DND-41 (cell line): ENCODE results near the gene RAB26.
A peak's percentile ranks its signal among the peaks of the same experiment; 100 is the strongest.

Source experiments
- ATAC-seq: fragments of 200-7000 bp; cut with Tn5 transposase; 3 replicates; pipeline ENCODE4 v1.9.1; 2021; ENCODE audit warnings: low read depth; ENCODE audit not compliant: insufficient read depth
- DNase-seq: peaks from one replicate; pipeline ENCODE4 v3.0.0-alpha.2; 2020
- H2AFZ ChIP-seq: 2 replicates; pipeline ENCODE4 v1.6.0; 2012; ENCODE audit warnings: low read depth, low read length
- H3K27ac ChIP-seq: 2 replicates; pipeline ENCODE4 v1.5.1; 2012; ENCODE audit warnings: low read length, inconsistent platforms
- H3K27me3 ChIP-seq: fragments of 200-600 bp; sonication (generic); 2 replicates; pipeline ENCODE4 v1.6.0; 2012; ENCODE audit warnings: low read length, mild to moderate bottlenecking, inconsistent platforms; ENCODE audit not compliant: insufficient read depth, poor library complexity
- H3K36me3 ChIP-seq: 2 replicates; pipeline ENCODE4 v1.5.1; 2012; ENCODE audit warnings: low read length, inconsistent platforms; ENCODE audit not compliant: insufficient read depth
- H3K4me1 ChIP-seq: 2 replicates; pipeline ENCODE4 v1.5.1; 2012; ENCODE audit warnings: mild to moderate bottlenecking, low read length; ENCODE audit not compliant: insufficient read depth
- H3K4me2 ChIP-seq: 2 replicates; pipeline ENCODE4 v1.6.0; 2012; ENCODE audit warnings: mild to moderate bottlenecking, moderate library complexity, low read length, inconsistent platforms; ENCODE audit not compliant: insufficient read depth
- H3K4me3 ChIP-seq, 2 experiments: fragments of 200-600 bp in 1 of 2; shearing (Covaris generic) in 1 of 2; 2 replicates each; pipeline ENCODE4 v1.5.1; 2012 to 2016; ENCODE audit warnings: inconsistent platforms in 2 of 2, low read length in 2 of 2, mild to moderate bottlenecking in 2 of 2, low read depth in 1 of 2, moderate library complexity in 1 of 2
- H3K79me2 ChIP-seq: 2 replicates; pipeline ENCODE4 v1.6.0; 2012; ENCODE audit warnings: low read length, inconsistent platforms; ENCODE audit not compliant: insufficient read depth
- H3K9ac ChIP-seq: 2 replicates; pipeline ENCODE4 v1.6.0; 2012; ENCODE audit warnings: low read depth, mild to moderate bottlenecking, inconsistent platforms, low read length, moderate library complexity
- H3K9me3 ChIP-seq: 2 replicates; pipeline ENCODE4 v1.5.1; 2012; ENCODE audit warnings: low read length, moderate library complexity, mild to moderate bottlenecking, inconsistent platforms; ENCODE audit not compliant: insufficient read depth, severe bottlenecking
- H4K20me1 ChIP-seq: 2 replicates; pipeline ENCODE4 v1.6.0; 2012; ENCODE audit warnings: low read length; ENCODE audit not compliant: insufficient read depth
- EZH2 ChIP-seq: IDR thresholded peaks from 3 replicates; pipeline ENCODE4 v1.6.1; 2012; ENCODE audit warnings: borderline replicate concordance, low read depth, mild to moderate bottlenecking, moderate library complexity, low read length, inconsistent platforms; ENCODE audit not compliant: severe bottlenecking
- TF ChIP-seq, protein P1 (sequence below): IDR thresholded peaks from 2 replicates; pipeline ENCODE4 v1.5.1; 2012; ENCODE audit warnings: borderline replicate concordance, low read length, moderate library complexity, mild to moderate bottlenecking; ENCODE audit not compliant: poor library complexity, severe bottlenecking; ENCODE audit errors: extremely low read depth

The RAB26 gene

DNA sequence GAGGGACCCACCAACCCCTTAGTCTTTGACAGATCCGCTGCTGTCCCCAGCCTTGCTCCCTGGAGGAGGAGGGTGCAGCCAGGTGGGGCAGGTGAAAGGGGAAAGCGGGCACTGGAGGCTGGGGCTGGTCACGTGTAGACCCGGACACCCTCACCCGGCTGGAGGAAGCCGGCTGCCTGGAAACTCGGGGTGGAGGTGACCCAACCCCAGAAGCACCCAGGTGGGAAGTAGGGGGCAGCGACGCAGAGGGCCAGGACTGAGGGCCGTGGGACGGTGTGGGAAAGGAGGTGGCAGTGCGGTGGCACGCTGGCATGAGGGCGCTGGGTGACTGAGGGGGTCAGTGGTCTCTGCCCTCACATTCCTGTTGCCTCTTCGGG is 9.8 kb downstream of the RAB26 start:
- peak overlapping the region; percentile 72 for H3K4me2 ChIP-seq
- peak overlapping the region; percentile 79 for H3K9ac ChIP-seq
- DNase-seq (no peak), ATAC-seq (no peak)
- no peak overlapping the region for H2AFZ ChIP-seq
- 0 out of 2 replicates have a peak overlapping the region, but pooled peaks have one; percentile 18 for H3K27ac ChIP-seq
- 0 out of 4 replicates have a peak overlapping the region, but pooled peaks of 1 of the 2 experiments have one; percentile 95 for H3K4me3 ChIP-seq
- H3K4me1 ChIP-seq, result peaks cover 40% of the 10 kb centered on the region
- H3K27me3 ChIP-seq, result no peaks in the 10 kb centered on the region
- H3K9me3 ChIP-seq, result peaks cover under 1% of the 10 kb centered on the region
- TF ChIP-seq, protein P1, sequence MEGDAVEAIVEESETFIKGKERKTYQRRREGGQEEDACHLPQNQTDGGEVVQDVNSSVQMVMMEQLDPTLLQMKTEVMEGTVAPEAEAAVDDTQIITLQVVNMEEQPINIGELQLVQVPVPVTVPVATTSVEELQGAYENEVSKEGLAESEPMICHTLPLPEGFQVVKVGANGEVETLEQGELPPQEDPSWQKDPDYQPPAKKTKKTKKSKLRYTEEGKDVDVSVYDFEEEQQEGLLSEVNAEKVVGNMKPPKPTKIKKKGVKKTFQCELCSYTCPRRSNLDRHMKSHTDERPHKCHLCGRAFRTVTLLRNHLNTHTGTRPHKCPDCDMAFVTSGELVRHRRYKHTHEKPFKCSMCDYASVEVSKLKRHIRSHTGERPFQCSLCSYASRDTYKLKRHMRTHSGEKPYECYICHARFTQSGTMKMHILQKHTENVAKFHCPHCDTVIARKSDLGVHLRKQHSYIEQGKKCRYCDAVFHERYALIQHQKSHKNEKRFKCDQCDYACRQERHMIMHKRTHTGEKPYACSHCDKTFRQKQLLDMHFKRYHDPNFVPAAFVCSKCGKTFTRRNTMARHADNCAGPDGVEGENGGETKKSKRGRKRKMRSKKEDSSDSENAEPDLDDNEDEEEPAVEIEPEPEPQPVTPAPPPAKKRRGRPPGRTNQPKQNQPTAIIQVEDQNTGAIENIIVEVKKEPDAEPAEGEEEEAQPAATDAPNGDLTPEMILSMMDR, result no peak
- TF ChIP-seq EZH2, result no peak
- peaks cover 92% of the 10 kb centered on the region for H3K79me2 ChIP-seq
- H3K36me3 ChIP-seq, result peaks cover 35% of the 10 kb centered on the region
- peaks cover 83% of the 10 kb centered on the region for H4K20me1 ChIP-seq

DNA sequence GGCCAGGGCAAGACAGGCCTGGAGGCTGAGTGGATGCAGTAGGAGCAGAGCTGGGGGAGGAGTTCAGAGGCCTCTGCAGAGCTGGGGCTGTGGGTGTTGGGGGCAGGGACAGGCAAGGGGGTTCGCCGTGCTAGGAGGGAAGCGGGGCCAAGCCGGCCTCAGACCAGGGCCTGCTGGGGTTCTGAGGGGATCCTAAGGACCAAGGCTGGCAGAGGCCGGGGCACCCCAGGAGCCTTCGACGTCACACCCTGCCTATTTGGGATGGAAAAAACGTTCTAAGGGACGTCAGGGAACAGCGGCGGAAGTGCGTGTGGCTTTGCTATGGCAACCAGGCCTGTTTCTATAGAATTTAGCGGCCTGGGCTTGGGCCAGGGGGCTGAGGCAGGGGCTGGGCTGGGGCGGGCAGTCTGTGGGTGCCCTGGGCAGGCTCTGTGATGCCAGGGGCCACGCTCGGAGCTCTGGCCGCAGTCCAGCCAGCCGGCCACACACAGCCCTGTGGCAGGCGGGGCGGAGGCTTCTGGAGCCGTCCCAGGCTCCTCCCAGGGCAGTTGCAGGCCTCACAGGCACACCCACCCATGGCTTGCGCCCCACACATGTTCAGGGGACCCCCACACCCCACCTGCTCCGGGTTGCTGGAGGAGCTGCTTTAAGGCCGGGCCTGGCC is 10.9 kb downstream of the RAB26 start:
- Histone ChIP-seq H3K9ac (peak overlapping the region; percentile 79; the same call in 1 of the 2 replicates), H4K20me1 (peaks cover 79% of the 10 kb centered on the region), H2AFZ (no peak overlapping the region), H3K9me3 (peaks cover 11% of the 10 kb centered on the region), H3K27me3 (no peaks in the 10 kb centered on the region), H3K4me2 (no peak overlapping the region), H3K4me3 (no peak overlapping the region), H3K36me3 (peaks cover 31% of the 10 kb centered on the region), H3K79me2 (peaks cover 92% of the 10 kb centered on the region), H3K4me1 (peaks cover 29% of the 10 kb centered on the region), H3K27ac (no peak overlapping the region; the same call in 1 of the 2 replicates)
- TF ChIP-seq, protein P1, result no peak
- TF ChIP-seq EZH2, result no peak
- ATAC-seq, result no peak
- no peak for DNase-seq

DNA sequence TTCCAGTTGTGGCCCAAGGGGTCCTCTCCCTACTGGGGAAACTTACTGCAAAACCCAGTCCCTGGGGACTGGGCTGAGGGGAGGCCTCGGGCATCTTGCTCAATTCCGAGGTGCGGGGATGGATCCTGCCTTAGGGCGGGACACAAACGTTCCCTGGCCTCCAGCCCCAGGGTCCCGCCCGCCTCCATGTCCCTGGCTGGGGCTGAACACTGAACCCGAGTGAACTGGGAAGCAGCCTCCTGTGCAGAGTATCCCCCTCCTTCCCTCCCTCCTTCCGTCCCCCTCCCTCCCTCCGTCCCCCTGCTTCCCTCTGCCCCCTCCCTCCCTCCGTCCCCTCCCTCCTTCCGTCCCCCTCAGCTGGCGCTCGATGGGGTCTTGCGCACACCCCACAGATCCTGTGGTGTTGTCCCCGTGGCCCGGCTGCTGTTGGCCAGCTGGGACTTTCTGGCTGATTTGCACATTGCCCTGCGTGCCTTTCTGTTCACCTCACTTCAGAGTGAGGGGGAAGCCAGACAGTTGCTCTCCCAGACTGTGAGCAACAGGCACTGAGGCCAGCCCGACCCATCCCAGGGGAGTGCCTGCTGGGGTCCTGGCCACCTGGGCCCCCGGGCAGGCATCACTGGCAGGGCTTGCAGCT is 12.6 kb downstream of the RAB26 start:
- no peak for ATAC-seq
- no peak for DNase-seq
- TF ChIP-seq, protein P1, result no peak
- TF ChIP-seq EZH2, result no peak
- no peak overlapping the region for H3K4me3 ChIP-seq
- peaks cover 91% of the 10 kb centered on the region for H3K79me2 ChIP-seq
- H3K36me3 ChIP-seq, result peaks cover 32% of the 10 kb centered on the region
- no peak overlapping the region for H3K9ac ChIP-seq
- no peaks in the 10 kb centered on the region for H3K27me3 ChIP-seq
- peaks cover 27% of the 10 kb centered on the region for H3K4me1 ChIP-seq
- no peak overlapping the region for H2AFZ ChIP-seq
- H3K9me3 ChIP-seq, result peaks cover 11% of the 10 kb centered on the region
- H3K4me2 ChIP-seq, result no peak overlapping the region
- H4K20me1 ChIP-seq, result peaks cover 72% of the 10 kb centered on the region
- no peak overlapping the region for H3K27ac ChIP-seq
